SU-DHL-6 (cell line): ENCODE results near the gene PILRA.

Experiments
- H2AFZ ChIP-seq: fragments of 200-600 bp; sonication (generic); 2 replicates; pipeline ENCODE4 v1.6.1; 2014; ENCODE audit warnings: low read depth, mild to moderate bottlenecking, moderate library complexity, mixed read lengths, antibody characterized with exemption, low read length; ENCODE audit not compliant: severe bottlenecking
- H3F3A ChIP-seq: fragments of 200-600 bp; shearing (Covaris generic); 2 replicates; pipeline ENCODE4 v1.6.0; 2016; ENCODE audit warnings: antibody characterized with exemption, mild to moderate bottlenecking; ENCODE audit not compliant: insufficient read depth
- H3K27ac ChIP-seq: fragments of 200-600 bp; sonication (generic); 2 replicates; pipeline ENCODE4 v1.5.1; 2016; ENCODE audit warnings: low read depth, mild to moderate bottlenecking, low read length, moderate library complexity, mixed read lengths
- H3K27me3 ChIP-seq: fragments of 200-600 bp; sonication (generic), shearing (Covaris generic); 2 replicates; pipeline ENCODE4 v1.6.0; 2014; ENCODE audit warnings: mild to moderate bottlenecking, low read length
- H3K36me3 ChIP-seq: fragments of 200-600 bp; sonication (generic); 2 replicates; pipeline ENCODE4 v1.6.1; 2014; ENCODE audit warnings: mild to moderate bottlenecking, low read length, mixed read lengths
- H3K4me2 ChIP-seq: fragments of 300-600, 200-600 bp; shearing (Covaris generic), sonication (generic); 2 replicates; pipeline ENCODE4 v1.6.0; 2014; ENCODE audit warnings: low read length, low read depth, mild to moderate bottlenecking; ENCODE audit not compliant: poor library complexity, severe bottlenecking
- H3K4me3 ChIP-seq: fragments of 200-600 bp; sonication (generic); 2 replicates; pipeline ENCODE4 v1.5.1; 2014; ENCODE audit warnings: antibody characterized with exemption, low read length, mild to moderate bottlenecking, mixed read lengths; ENCODE audit not compliant: insufficient read depth, poor library complexity, severe bottlenecking
- H3K79me2 ChIP-seq: fragments of 200-600 bp; sonication (generic); 2 replicates; pipeline ENCODE4 v1.6.1; 2014; ENCODE audit warnings: mild to moderate bottlenecking, low read length, moderate library complexity; ENCODE audit not compliant: insufficient read depth
- H3K9ac ChIP-seq: fragments of 200-600 bp; sonication (generic); 2 replicates; pipeline ENCODE4 v1.7.0; 2014; ENCODE audit warnings: mild to moderate bottlenecking, low read length
- H3K9me2 ChIP-seq: fragments of 200-600 bp; sonication (generic); replicated peaks from 2 replicates; pipeline ENCODE4 v1.6.1; 2014; ENCODE audit warnings: low read length; ENCODE audit not compliant: insufficient read depth
- H3K9me3 ChIP-seq: fragments of 200-600 bp; sonication (generic); 2 replicates; pipeline ENCODE4 v1.6.1; 2014; ENCODE audit warnings: low read length, mixed read lengths; ENCODE audit not compliant: insufficient read depth
- H4K20me1 ChIP-seq: fragments of 200-600 bp; sonication (generic); 2 replicates; pipeline ENCODE4 v1.6.1; 2014; ENCODE audit warnings: low read depth, mild to moderate bottlenecking, antibody characterized with exemption, low read length, moderate library complexity, mixed read lengths
- EZH2phosphoT487 ChIP-seq: fragments of 200-600 bp; sonication (generic), shearing (Covaris generic); conservative IDR thresholded peaks from 2 replicates; pipeline ENCODE4 v1.6.1; 2018; ENCODE audit warnings: mild to moderate bottlenecking, antibody characterized with exemption, low read length, moderate library complexity, mixed read lengths
- TF ChIP-seq, protein P1 (sequence below): fragments of 200-600 bp; sonication (generic); IDR thresholded peaks from one replicate; pipeline ENCODE4 v1.5.1; 2017; ENCODE audit warnings: antibody characterized with exemption, mild to moderate bottlenecking, low read length, moderate library complexity; ENCODE audit not compliant: insufficient read depth, poor library complexity, severe bottlenecking

The PILRA gene

DNA sequence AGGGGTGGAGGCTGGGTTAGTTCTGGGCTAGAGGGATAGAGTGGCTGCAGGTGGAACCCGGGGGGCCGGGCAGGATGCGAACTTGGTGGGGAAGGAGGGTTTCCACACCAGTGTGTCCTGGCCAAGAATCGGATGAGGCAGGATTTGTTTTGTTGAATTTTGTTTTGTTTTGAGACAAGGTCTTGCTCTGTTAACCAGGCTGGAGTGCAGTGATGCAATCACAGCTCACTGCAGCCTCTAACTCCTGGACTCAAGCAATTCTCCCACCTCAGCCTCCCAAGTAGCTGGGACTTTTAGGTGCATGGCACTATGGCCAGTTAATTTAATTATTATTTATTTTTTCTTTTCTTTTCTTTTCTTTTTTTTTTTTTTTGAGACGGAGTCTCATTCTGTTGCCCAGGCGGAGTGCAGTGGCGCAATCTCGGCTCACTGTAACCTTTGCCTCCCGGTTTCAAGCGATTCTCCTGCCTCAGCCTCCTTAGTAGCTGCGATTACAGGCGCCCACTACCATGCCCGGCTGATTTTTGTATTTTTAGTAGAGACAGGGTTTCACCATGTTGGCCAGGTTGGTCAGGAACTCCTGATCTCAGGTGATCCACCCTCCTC is 76.0 kb downstream of the PILRA start:
- H4K20me1 ChIP-seq: no peaks in the 10 kb centered on the region

More for the DNA sequence above, 76.0 kb downstream of the PILRA start:
- no peak overlapping the region for H3K27ac ChIP-seq
- H3K9ac ChIP-seq: no peak overlapping the region
- H3F3A ChIP-seq: 0 out of 2 replicates have a peak, but pooled peaks cover 4% of the 10 kb centered on the region
- no peaks in the 10 kb centered on the region for H3K36me3 ChIP-seq
- H3K79me2 ChIP-seq: no peaks in the 10 kb centered on the region
- H3K4me2 ChIP-seq: no peak overlapping the region
- H3K4me3 ChIP-seq: no peak overlapping the region
- no peaks in the 10 kb centered on the region for H3K27me3 ChIP-seq
- no peaks in the 10 kb centered on the region for H3K9me2 ChIP-seq
- TF ChIP-seq, protein P1, sequence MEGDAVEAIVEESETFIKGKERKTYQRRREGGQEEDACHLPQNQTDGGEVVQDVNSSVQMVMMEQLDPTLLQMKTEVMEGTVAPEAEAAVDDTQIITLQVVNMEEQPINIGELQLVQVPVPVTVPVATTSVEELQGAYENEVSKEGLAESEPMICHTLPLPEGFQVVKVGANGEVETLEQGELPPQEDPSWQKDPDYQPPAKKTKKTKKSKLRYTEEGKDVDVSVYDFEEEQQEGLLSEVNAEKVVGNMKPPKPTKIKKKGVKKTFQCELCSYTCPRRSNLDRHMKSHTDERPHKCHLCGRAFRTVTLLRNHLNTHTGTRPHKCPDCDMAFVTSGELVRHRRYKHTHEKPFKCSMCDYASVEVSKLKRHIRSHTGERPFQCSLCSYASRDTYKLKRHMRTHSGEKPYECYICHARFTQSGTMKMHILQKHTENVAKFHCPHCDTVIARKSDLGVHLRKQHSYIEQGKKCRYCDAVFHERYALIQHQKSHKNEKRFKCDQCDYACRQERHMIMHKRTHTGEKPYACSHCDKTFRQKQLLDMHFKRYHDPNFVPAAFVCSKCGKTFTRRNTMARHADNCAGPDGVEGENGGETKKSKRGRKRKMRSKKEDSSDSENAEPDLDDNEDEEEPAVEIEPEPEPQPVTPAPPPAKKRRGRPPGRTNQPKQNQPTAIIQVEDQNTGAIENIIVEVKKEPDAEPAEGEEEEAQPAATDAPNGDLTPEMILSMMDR: no peak
- TF ChIP-seq EZH2phosphoT487: no peak
- H2AFZ ChIP-seq: no peak overlapping the region
- no peaks in the 10 kb centered on the region for H3K9me3 ChIP-seq
